Prostate gland (tissue), 2 donors: ENCODE results near the gene ZBTB2. TPM values are rescaled to one million over a fixed set of nuclear protein-coding genes. Genes with fewer than 3 reads are reported as not detected.

Experiments used
- DNase-seq: peaks from one replicate; pipeline ENCODE4 v3.0.0-alpha.2; 2019; ENCODE audit warnings: low spot score
- H3K27ac ChIP-seq, 2 donors: fragments of 200-600 bp; sonication (generic); 2 replicates each; pipeline ENCODE4 v1.5.1; 2017 to 2019
- H3K27me3 ChIP-seq: fragments of 200-600 bp; sonication (generic); replicated peaks from 2 replicates; pipeline ENCODE4 v1.5.1; 2019; ENCODE audit not compliant: insufficient read depth
- H3K36me3 ChIP-seq, 2 donors: fragments of 200-600 bp; sonication (generic); 1 replicate in 1 of 2; 2 replicates in 1 of 2; pipeline versions ENCODE4 v1.5.1 to v1.8.1; 2017 to 2019
- H3K4me1 ChIP-seq: fragments of 200-600 bp; sonication (generic); replicated peaks from 2 replicates; pipeline ENCODE4 v1.5.1; 2019
- H3K4me3 ChIP-seq, 2 donors: fragments of 200-600 bp; sonication (generic); 2 replicates each; pipeline ENCODE4 v1.5.1; 2017 to 2019
- H3K9me3 ChIP-seq: fragments of 200-600 bp; sonication (generic); 2 replicates; pipeline ENCODE4 v1.5.1; 2017
- POLR2A ChIP-seq: fragments of 450-650 bp; IDR thresholded peaks from one replicate; pipeline ENCODE4 v1.6.1; 2016; ENCODE audit warnings: antibody characterized with exemption, mild to moderate bottlenecking
- POLR2AphosphoS5 ChIP-seq: sonication (generic); formaldehyde crosslinking; IDR thresholded peaks from one replicate; pipeline ENCODE4 v1.6.1; 2017; ENCODE audit warnings: antibody characterized with exemption
- WGBS: methylation state at CpG from one replicate; pipeline ENCODE4 v1.1.5; 2018; 5-methylcytosine and 5-hydroxymethylcytosine counted together
- intact Hi-C: fragments of 100-400 bp; cut with DNase I; formaldehyde crosslinking; loops from one replicate; pipeline ENCODE4 v1.14.2; 2022
- total RNA-seq, 2 donors: library from RNA; depleted of rRNA; stranded (reverse); fragments of >200 nt; gene quantifications; one replicate each; pipeline ENCODE4 v1.1.0, GENCODE V29; 2016
- TF ChIP-seq, protein P1 (sequence below), 4 experiments: fragments of 200-600 bp in 2 of 4; fragments of 450-650 bp in 2 of 4; sonication (generic) in 2 of 4; IDR thresholded peaks; 1 replicate in 3 of 4; 2 replicates in 1 of 4; pipeline ENCODE4 v1.5.1; 2016 to 2019; ENCODE audit warnings: antibody characterized with exemption in 4 of 4, mild to moderate bottlenecking in 2 of 4, moderate library complexity in 2 of 4

The ZBTB2 gene
- total RNA-seq, 2 donors from 2014 or later: 8.1 to 13.6 TPM

DNA sequence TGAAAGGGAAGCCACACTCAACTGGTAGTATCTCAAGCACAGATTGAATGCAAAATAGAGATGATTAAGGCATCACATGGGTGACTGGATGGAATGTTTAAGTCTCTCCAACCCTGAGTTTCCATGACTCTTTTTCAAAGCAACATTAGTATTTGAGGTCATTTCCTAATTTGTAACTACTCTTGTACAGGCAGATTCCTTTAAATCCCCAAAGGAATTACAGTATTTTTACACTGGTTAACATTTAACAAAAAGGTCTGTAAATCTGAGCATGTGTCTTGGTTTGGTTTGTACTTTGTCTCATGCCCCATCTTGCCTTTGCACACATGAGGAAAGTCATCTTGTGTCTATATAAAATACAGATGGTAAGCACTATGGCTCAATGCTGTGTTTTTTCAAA lies 45.4 kb upstream of the ZBTB2 start:
- Histone ChIP-seq H3K4me1 (no peaks in the 10 kb centered on the region), H3K9me3 (no peaks in the 10 kb centered on the region), H3K27ac (no peak overlapping the region), H3K27me3 (no peaks in the 10 kb centered on the region), H3K36me3 (no peaks in the 10 kb centered on the region), H3K4me3 (no peak overlapping the region)
- DNase-seq: no peak
- intact Hi-C loops: no loop called here
- TF ChIP-seq POLR2A (no peak), POLR2AphosphoS5 (no peak)
- TF ChIP-seq, protein P1, sequence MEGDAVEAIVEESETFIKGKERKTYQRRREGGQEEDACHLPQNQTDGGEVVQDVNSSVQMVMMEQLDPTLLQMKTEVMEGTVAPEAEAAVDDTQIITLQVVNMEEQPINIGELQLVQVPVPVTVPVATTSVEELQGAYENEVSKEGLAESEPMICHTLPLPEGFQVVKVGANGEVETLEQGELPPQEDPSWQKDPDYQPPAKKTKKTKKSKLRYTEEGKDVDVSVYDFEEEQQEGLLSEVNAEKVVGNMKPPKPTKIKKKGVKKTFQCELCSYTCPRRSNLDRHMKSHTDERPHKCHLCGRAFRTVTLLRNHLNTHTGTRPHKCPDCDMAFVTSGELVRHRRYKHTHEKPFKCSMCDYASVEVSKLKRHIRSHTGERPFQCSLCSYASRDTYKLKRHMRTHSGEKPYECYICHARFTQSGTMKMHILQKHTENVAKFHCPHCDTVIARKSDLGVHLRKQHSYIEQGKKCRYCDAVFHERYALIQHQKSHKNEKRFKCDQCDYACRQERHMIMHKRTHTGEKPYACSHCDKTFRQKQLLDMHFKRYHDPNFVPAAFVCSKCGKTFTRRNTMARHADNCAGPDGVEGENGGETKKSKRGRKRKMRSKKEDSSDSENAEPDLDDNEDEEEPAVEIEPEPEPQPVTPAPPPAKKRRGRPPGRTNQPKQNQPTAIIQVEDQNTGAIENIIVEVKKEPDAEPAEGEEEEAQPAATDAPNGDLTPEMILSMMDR (IDR thresholded peaks at IDR 0.05): no peak

DNA sequence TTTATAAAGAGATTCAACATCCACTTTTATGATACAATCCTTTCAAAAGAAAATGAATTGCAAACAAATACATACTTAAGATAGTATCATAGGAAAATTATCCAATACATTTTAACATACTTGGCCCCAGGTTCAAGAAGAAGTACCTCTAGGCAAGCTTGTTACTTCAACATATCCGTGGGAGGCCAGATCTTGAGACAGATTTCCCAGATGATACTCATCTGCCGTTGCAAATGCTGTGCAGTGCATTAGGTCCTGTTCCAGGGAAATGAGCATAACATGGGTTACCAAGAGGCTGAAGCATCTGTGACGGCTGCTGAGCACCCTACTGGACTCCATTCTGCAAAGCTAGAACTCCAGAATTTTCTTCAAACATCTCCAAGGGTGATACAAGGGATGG lies 44.9 kb upstream of the ZBTB2 start:
- WGBS: 37% methylated on average over 3 of the region's 3 CpGs
- no peaks in the 10 kb centered on the region for H3K9me3 ChIP-seq
- TF ChIP-seq, protein P1 (IDR thresholded peaks at IDR 0.05): no peak
- TF ChIP-seq POLR2A: no peak
- TF ChIP-seq POLR2AphosphoS5: no peak
- no peaks in the 10 kb centered on the region for H3K4me1 ChIP-seq
- intact Hi-C loops: no loop called here
- H3K27ac ChIP-seq: no peak overlapping the region
- H3K4me3 ChIP-seq: no peak overlapping the region
- DNase-seq: no peak
- H3K36me3 ChIP-seq: no peaks in the 10 kb centered on the region
- no peaks in the 10 kb centered on the region for H3K27me3 ChIP-seq

DNA sequence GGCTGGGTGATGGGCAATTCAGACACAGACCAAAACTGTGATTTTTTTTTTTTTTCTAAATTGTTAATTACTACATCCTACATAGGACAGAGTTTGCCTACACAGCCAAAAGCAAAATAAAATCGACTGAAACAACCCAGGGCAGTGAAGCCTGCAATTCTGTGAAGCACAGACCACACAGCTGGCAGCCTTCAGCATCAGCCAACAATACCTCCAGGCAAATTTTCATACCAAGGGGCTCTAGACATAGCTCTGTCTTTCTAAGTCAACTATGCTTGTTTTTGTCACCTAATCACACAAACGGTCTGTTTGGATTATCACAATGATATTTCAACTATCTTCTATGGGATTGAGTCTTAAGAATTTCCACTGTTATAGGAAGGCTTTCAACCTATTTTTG lies 43.0 kb upstream of the ZBTB2 start:
- Histone ChIP-seq H3K36me3 (no peaks in the 10 kb centered on the region), H3K9me3 (no peaks in the 10 kb centered on the region), H3K4me1 (no peaks in the 10 kb centered on the region), H3K27ac (no peak overlapping the region), H3K27me3 (no peaks in the 10 kb centered on the region), H3K4me3 (no peak overlapping the region)
- intact Hi-C loops: no loop called here
- TF ChIP-seq POLR2AphosphoS5 (no peak), POLR2A (no peak)
- TF ChIP-seq, protein P1 (IDR thresholded peaks at IDR 0.05): no peak
- 36% methylated on average over 2 of the region's 2 CpGs for WGBS
- no peak for DNase-seq

DNA sequence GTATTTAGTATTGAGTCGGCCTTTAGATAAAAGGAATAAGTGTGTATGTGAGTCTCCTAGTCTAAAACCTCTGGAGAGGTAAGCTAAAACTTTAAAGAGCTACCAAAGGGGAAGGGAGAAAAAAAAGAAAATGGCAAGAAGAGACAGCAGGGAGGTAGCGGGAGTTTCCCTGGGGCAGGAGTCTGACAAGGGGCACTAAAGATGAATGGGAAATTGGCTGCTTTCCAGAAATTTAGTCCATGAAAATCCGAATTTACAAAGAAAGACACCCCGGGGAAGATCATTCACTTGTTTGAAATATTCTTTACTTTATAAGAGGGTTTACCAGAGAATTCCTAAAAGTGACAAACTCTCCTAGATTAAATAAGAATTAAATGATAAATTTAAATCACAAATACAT lies 41.3 kb upstream of the ZBTB2 start:
- DNase-seq: no peak
- H3K4me1 ChIP-seq: no peaks in the 10 kb centered on the region
- intact Hi-C loops: no loop called here
- H3K9me3 ChIP-seq: no peaks in the 10 kb centered on the region
- H3K36me3 ChIP-seq: no peaks in the 10 kb centered on the region
- TF ChIP-seq POLR2AphosphoS5: no peak
- TF ChIP-seq POLR2A: no peak
- TF ChIP-seq, protein P1 (IDR thresholded peaks at IDR 0.05): no peak
- no peak overlapping the region for H3K27ac ChIP-seq
- H3K27me3 ChIP-seq: no peaks in the 10 kb centered on the region
- 65% methylated on average over 4 of the region's 4 CpGs for WGBS
- no peak overlapping the region for H3K4me3 ChIP-seq

DNA sequence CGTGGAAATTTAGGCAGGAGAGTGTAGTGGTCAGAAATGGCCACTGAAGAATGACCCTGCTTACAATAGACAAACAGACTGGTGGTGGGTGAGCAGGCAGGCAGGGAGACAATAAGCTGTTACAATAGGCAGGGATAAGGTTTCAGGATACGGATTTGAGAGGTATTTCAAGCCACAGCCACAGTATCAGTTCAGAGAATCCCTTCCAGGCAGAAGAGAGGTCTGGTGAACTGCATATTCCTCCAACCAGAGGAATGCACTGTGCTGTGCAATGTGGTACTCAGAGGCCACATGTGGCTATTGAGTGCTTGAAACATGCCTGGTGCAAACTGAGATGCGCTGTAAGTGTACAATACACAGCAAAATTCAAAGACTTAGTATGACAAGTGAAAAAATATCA lies 40.0 kb upstream of the ZBTB2 start:
- TF ChIP-seq POLR2A (no peak), POLR2AphosphoS5 (no peak)
- TF ChIP-seq, protein P1 (IDR thresholded peaks at IDR 0.05): no peak
- Histone ChIP-seq H3K4me3 (no peak overlapping the region), H3K36me3 (no peaks in the 10 kb centered on the region), H3K4me1 (no peaks in the 10 kb centered on the region), H3K9me3 (no peaks in the 10 kb centered on the region), H3K27me3 (no peaks in the 10 kb centered on the region), H3K27ac (no peak overlapping the region)
- DNase-seq: no peak
- 90% methylated on average over 3 of the region's 3 CpGs for WGBS
- intact Hi-C loops: no loop called here
